ENCODE measurements around the gene CDA.

CDA gene

GRCh38 chr1:20648438-20648837 is 59.5 kb downstream of the CDA start:
- no peak for DNase-seq (ENCODE audit: low spot score)

- DNase-seq (ENCODE audit: low spot score) = no peak
Measured at GRCh38 chr1:20648946-20649345, 60.0 kb downstream of the CDA start.

GRCh38 chr1:20652300-20652699 is 63.4 kb downstream of the CDA start:
- DNase-seq (ENCODE audit: low spot score) = no peak

- DNase-seq (ENCODE audit: low spot score) = no peak
Measured at GRCh38 chr1:20654104-20654690, 65.3 kb downstream of the CDA start.

GRCh38 chr1:20657024-20657423 is 68.1 kb downstream of the CDA start:
- DNase-seq (ENCODE audit: low spot score) = no peak

GRCh38 chr1:20658166-20658915 is 69.4 kb downstream of the CDA start:
- DNase-seq (ENCODE audit: low spot score) = no peak

GRCh38 chr1:20660363-20660762 is 71.5 kb downstream of the CDA start:
- DNase-seq (ENCODE audit: low spot score) = no peak

GRCh38 chr1:20660847-20661206 is 71.9 kb downstream of the CDA start:
- DNase-seq (ENCODE audit: low spot score) = no peak

- DNase-seq (ENCODE audit: low spot score) = peak; percentile 98
Measured at GRCh38 chr1:20661207-20662109, 72.6 kb downstream of the CDA start, which contains the start of gene DDOST. Gene DDOST, minus strand, starts transcription at chr1:20661369. Its CDS starts 19 bp downstream, at chr1:20661350.

- DNase-seq (ENCODE audit: low spot score) = no peak
Measured at GRCh38 chr1:20662110-20662475, 73.2 kb downstream of the CDA start.

- DNase-seq (ENCODE audit: low spot score) = no peak
Measured at GRCh38 chr1:20663365-20663764, 74.5 kb downstream of the CDA start.

- no peak for DNase-seq (ENCODE audit: low spot score)
Measured at GRCh38 chr1:20663969-20664715, 75.2 kb downstream of the CDA start.

- DNase-seq (ENCODE audit: low spot score) = no peak
Measured at GRCh38 chr1:20665726-20666125, 76.8 kb downstream of the CDA start.

GRCh38 chr1:20666146-20666545 is 77.2 kb downstream of the CDA start:
- no peak for DNase-seq (ENCODE audit: low spot score)

GRCh38 chr1:20666804-20667203 is 77.9 kb downstream of the CDA start:
- DNase-seq (ENCODE audit: low spot score) = peak; percentile 47
